GM12874 (cell line): ENCODE measurements around the gene HOXB5.

ENCODE experiments used
- CTCF ChIP-seq: IDR thresholded peaks from 2 replicates; pipeline ENCODE4 v1.5.1; 2011; ENCODE audit warnings: low read depth, mild to moderate bottlenecking, control low read depth, low read length, moderate library complexity; ENCODE audit not compliant: insufficient read depth

HOXB5 gene

GRCh38 chr17:48587276-48588073 is 6.1 kb downstream of the HOXB5 start:
- no peak for TF ChIP-seq CTCF

- TF ChIP-seq CTCF: no peak
These were observed 7.0 kb downstream of the HOXB5 start for GRCh38 chr17:48586355-48587258.

- TF ChIP-seq CTCF: no peak
These were observed 9.3 kb downstream of the HOXB5 start for GRCh38 chr17:48584223-48584741.

GRCh38 chr17:48583708-48584222 is 9.8 kb downstream of the HOXB5 start:
- TF ChIP-seq CTCF: no peak

GRCh38 chr17:48582750-48583069 is 10.9 kb downstream of the HOXB5 start:
- no peak for TF ChIP-seq CTCF

- no peak for TF ChIP-seq CTCF
These were observed 13.6 kb downstream of the HOXB5 start for GRCh38 chr17:48579760-48580554.

- TF ChIP-seq CTCF: no peak
These were observed 14.2 kb downstream of the HOXB5 start for GRCh38 chr17:48579471-48579759.
